Upper lobe of left lung (tissue), 6 donors: ENCODE results near the gene ZNF124. TPM values are rescaled to one million over a fixed set of nuclear protein-coding genes. Genes with fewer than 3 reads are reported as not detected.
A peak's percentile ranks its signal among the peaks of the same experiment; 100 is the strongest.

Experiments used
- ATAC-seq, 2 donors: fragments of 200-7000 bp; cut with Tn5 transposase; one replicate each; pipeline ENCODE4 v1.9.1; 2022; ENCODE audit warnings: mild to moderate bottlenecking in 2 of 2, moderate library complexity in 2 of 2; ENCODE audit not compliant: low FRiP score in 2 of 2
- DNase-seq, 2 donors: peaks; one replicate each; pipeline ENCODE4 v3.0.0-alpha.2; 2019 to 2020
- H3K27ac ChIP-seq, 4 donors: fragments of 200-600 bp; sonication (generic); one replicate each; pipeline ENCODE4 v1.5.1; 2016 to 2019
- H3K27me3 ChIP-seq, 4 donors: fragments of 200-600 bp; sonication (generic); one replicate each; pipeline ENCODE4 v1.5.1; 2017 to 2019
- H3K36me3 ChIP-seq, 4 donors: fragments of 200-600 bp; sonication (generic); one replicate each; pipeline ENCODE4 v1.5.1; 2016 to 2019
- H3K4me1 ChIP-seq, 4 donors: fragments of 200-600 bp; sonication (generic); one replicate each; pipeline ENCODE4 v1.5.1; 2018 to 2019
- H3K4me3 ChIP-seq, 4 donors: fragments of 200-600 bp; sonication (generic); one replicate each; pipeline ENCODE4 v1.5.1; 2017 to 2019; ENCODE audit warnings: mild to moderate bottlenecking in 2 of 4, moderate library complexity in 1 of 4
- H3K9me3 ChIP-seq, 4 donors: fragments of 200-600 bp; sonication (generic); one replicate each; pipeline ENCODE4 v1.5.1; 2018 to 2019
- EP300 ChIP-seq, 4 donors: sonication (generic); formaldehyde crosslinking; IDR thresholded peaks; one replicate each; pipeline ENCODE4 v1.5.1; 2017; ENCODE audit warnings: antibody characterized with exemption in 4 of 4, control low read depth in 2 of 4
- POLR2A ChIP-seq, 4 donors: fragments of 450-650 bp; IDR thresholded peaks; one replicate each; pipeline ENCODE4 v1.5.1; 2016 to 2017; ENCODE audit warnings: antibody characterized with exemption in 4 of 4, mild to moderate bottlenecking in 2 of 4
- POLR2AphosphoS5 ChIP-seq, 2 donors: sonication (generic); formaldehyde crosslinking; IDR thresholded peaks; one replicate each; pipeline ENCODE4 v1.5.1; 2017; ENCODE audit warnings: antibody characterized with exemption in 2 of 2
- WGBS, 2 donors: methylation state at CpG; one replicate each; pipeline ENCODE4 v1.1.5; 2017 to 2018; 5-methylcytosine and 5-hydroxymethylcytosine counted together
- small RNA-seq, 4 donors: library from RNA; depleted of rRNA; stranded (forward); fragments of <200 nt; gene quantifications; one replicate each; pipeline ENCODE3, GENCODE V24; 2016
- total RNA-seq, 6 donors: library from RNA; depleted of rRNA in 4 of 6; stranded (reverse); fragments of >200 nt in 4 of 6; gene quantifications; one replicate each; pipeline versions ENCODE4 v1.1.0 to v1.2.1, GENCODE V29; 2016 to 2021
- TF ChIP-seq, protein P1 (sequence below), 6 experiments: fragments of 450-650 bp in 4 of 6; fragments of 200-600 bp in 2 of 6; sonication (generic) in 2 of 6; IDR thresholded peaks; one replicate each; pipeline ENCODE4 v1.5.1; 2016 to 2019; ENCODE audit warnings: antibody characterized with exemption in 6 of 6
- donor health status: DM: no; HTN: no; CAD: no; lungs with moderate emphysema.
- donor health status: DM: no; HTN: yes; CAD: no; lungs with severe emphysema.

The ZNF124 gene
- total RNA-seq, 6 donors from 2014 or later, result 8.7 to 34.6 (median 27.6) TPM

DNA sequence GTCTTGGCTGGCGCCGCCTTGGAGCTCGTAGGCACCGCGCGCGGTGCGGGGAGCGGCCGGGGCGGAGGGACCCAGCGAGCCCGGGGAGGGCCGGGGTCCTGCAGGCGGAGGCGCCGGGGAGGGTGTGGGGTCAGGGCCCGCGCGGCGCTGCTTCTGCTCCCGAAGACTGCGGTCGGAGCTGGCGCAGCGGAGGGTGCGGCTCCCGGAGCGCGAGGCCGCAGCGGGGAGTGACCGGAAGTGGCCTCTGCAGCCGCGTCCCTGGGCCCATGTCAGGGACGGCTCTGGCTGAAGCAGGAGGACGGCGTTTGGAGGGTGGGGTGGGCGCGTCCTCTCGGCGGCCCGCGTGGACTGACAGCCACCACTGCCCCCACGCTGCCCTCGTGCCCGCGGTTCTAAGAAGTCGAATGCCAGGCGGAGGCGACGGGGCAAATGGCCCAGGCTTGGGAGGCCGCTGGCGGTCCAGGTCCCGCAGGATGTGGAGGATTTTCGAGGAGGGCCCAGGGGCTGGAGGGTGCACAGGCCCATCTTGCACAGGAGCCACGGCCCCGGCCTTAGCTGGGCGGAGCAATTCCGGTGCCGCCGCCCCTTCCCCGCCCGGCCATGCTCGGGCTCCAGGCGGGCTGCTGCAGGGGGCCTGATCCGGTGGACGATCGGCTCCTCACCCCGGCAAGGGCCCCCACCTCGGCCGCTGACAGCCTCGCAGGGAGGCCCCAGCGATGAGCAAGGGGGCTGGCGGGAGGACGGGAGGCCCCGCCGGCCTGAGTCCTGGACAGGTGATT, 59.9 kb downstream of the ZNF124 start:
- H3K27me3 ChIP-seq, result no peaks in the 10 kb centered on the region
- peak overlapping the region; percentile 70 to 86 (median 82) for H3K27ac ChIP-seq
- DNase-seq, result peak; percentile 81 to 93
- TF ChIP-seq, protein P1, sequence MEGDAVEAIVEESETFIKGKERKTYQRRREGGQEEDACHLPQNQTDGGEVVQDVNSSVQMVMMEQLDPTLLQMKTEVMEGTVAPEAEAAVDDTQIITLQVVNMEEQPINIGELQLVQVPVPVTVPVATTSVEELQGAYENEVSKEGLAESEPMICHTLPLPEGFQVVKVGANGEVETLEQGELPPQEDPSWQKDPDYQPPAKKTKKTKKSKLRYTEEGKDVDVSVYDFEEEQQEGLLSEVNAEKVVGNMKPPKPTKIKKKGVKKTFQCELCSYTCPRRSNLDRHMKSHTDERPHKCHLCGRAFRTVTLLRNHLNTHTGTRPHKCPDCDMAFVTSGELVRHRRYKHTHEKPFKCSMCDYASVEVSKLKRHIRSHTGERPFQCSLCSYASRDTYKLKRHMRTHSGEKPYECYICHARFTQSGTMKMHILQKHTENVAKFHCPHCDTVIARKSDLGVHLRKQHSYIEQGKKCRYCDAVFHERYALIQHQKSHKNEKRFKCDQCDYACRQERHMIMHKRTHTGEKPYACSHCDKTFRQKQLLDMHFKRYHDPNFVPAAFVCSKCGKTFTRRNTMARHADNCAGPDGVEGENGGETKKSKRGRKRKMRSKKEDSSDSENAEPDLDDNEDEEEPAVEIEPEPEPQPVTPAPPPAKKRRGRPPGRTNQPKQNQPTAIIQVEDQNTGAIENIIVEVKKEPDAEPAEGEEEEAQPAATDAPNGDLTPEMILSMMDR (IDR thresholded peaks at IDR 0.05), result no peak
- TF ChIP-seq EP300 (IDR thresholded peaks at IDR 0.05) (no peak), POLR2AphosphoS5 (IDR thresholded peaks at IDR 0.05) (peak; percentile 21 to 72), POLR2A (IDR thresholded peaks at IDR 0.05) (peak in 2 of 4 donors; percentile 52 to 76)
- no peaks in the 10 kb centered on the region for H3K36me3 ChIP-seq
- H3K4me3 ChIP-seq, result peak overlapping the region; percentile 33 to 91 (median 78)
- no peaks in the 10 kb centered on the region for H3K9me3 ChIP-seq
- peaks cover 8 to 27% (median 16%) of the 10 kb centered on the region in 4 donors for H3K4me1 ChIP-seq
- ATAC-seq, result peak; percentile 90 to 96
- 5 to 40% methylated on average over 4 to 43 of the region's 78 CpGs for WGBS, 2 donors

DNA sequence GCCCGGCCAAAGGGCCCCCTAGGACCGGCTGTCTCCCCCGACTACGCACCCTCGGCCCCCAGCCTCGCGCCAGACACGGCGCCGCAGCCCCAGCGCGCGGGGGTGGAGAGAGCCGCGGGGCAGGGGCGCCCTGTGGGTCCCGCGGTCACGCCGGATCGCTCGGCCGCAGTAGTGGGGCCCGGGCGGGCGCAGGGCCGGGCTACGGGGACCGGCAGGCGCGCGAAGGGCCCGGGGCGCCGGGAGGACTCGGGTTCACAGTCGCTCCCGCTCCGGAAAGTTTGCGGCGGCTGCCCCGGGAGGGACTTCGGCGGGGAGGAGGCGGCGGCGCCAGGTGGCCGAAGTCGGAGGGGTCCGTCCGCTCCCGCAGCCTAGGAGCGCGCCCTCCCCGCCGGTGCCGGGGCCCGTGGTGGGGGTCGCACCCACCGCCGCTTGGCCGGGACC, 60.5 kb downstream of the ZNF124 start:
- peak in 1 of 2 donors; percentile 90 for DNase-seq
- peaks cover 8 to 27% (median 16%) of the 10 kb centered on the region in 4 donors for H3K4me1 ChIP-seq

DNA sequence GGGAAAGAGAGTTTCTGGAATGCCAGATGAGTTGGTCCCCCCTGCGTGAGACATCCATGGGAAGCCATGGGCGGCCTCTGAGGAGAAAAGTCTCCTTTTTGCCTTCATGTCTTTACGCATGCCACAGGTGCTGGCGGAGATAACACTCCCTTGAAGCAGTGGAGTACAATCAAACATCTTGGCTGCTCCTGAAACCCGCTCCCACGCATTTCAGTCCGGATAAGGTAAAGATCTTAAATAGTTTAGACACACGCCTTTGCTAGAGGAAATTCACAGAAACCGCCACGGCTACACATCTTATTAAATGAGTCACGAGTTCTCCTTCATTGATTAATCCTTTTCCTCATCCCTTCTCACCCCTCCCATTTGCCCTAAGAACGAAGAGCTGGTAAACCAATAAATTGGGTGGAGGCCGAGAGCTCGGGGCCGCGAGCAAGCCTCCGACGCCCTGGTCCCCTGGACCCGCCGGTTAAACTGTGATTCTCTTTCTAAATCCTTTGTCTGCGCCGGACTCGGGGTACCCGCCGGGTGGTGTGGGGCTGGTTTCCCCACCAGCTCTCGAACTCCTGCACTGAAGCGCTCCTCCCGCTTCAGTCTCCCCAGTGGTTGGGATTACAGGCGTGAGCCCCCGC, 61.1 kb downstream of the ZNF124 start:
- TF ChIP-seq POLR2AphosphoS5 (IDR thresholded peaks at IDR 0.05) (no peak), POLR2A (IDR thresholded peaks at IDR 0.05) (no peak), EP300 (IDR thresholded peaks at IDR 0.05) (no peak)
- no peaks in the 10 kb centered on the region for H3K27me3 ChIP-seq
- peak overlapping the region; percentile 33 to 91 (median 78) for H3K4me3 ChIP-seq
- DNase-seq, result no peak
- 20 to 22% methylated on average over 28 of the region's 30 CpGs for whole genome bisulfite sequencing, 2 donors
- no peak for ATAC-seq
- peak overlapping the region; percentile 70 to 86 (median 82) for H3K27ac ChIP-seq
- H3K9me3 ChIP-seq, result no peaks in the 10 kb centered on the region
- H3K4me1 ChIP-seq, result peaks cover 8 to 27% (median 16%) of the 10 kb centered on the region in 4 donors
- no peaks in the 10 kb centered on the region for H3K36me3 ChIP-seq

More for the DNA sequence above, 60.5 kb downstream of the ZNF124 start:
- no peaks in the 10 kb centered on the region for H3K27me3 ChIP-seq
- H3K27ac ChIP-seq, result peak overlapping the region; percentile 70 to 86 (median 82)
- H3K36me3 ChIP-seq, result no peaks in the 10 kb centered on the region
- ATAC-seq, result peak in 1 of 2 donors; percentile 64
- TF ChIP-seq EP300 (IDR thresholded peaks at IDR 0.05) (no peak), POLR2A (IDR thresholded peaks at IDR 0.05) (no peak), POLR2AphosphoS5 (IDR thresholded peaks at IDR 0.05) (no peak)
- TF ChIP-seq, protein P1 (IDR thresholded peaks at IDR 0.05), result no peak
- 0% methylated on average over 1 of the region's 62 CpGs; no CpG with 5 or more reads in 1 of the 2 donors for WGBS, 2 donors
- peak overlapping the region; percentile 33 to 91 (median 78) for H3K4me3 ChIP-seq
- no peaks in the 10 kb centered on the region for H3K9me3 ChIP-seq

DNA sequence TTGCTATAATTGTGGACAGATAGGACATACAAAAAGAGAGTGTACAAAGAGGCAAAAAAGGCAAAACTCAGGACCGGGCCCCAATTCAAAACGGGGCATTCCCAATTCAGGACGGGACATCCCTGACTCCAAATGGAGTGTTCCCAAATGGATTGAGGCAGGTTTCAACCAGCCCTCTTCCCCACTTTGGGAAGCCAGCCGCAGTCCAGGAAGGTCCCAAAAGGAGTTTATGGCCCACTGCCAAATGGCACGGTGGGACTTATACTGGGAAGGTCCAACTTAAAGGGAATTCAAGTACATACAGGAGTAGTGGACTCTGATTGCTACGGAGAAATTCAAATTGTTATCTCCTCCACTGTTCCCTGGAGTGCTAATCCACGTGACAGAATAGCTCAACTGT, 64.1 kb downstream of the ZNF124 start:
- ATAC-seq (no peak), DNase-seq (no peak)
- Histone ChIP-seq H3K4me3 (no peak overlapping the region), H3K27me3 (no peaks in the 10 kb centered on the region), H3K36me3 (no peaks in the 10 kb centered on the region), H3K4me1 (peaks cover 14 to 38% (median 23%) of the 10 kb centered on the region in 4 donors), H3K27ac (no peak overlapping the region), H3K9me3 (no peaks in the 10 kb centered on the region)
- no peak for TF ChIP-seq POLR2A (IDR thresholded peaks at IDR 0.05)
- 90 to 91% methylated on average over 7 of the region's 7 CpGs for WGBS, 2 donors

DNA sequence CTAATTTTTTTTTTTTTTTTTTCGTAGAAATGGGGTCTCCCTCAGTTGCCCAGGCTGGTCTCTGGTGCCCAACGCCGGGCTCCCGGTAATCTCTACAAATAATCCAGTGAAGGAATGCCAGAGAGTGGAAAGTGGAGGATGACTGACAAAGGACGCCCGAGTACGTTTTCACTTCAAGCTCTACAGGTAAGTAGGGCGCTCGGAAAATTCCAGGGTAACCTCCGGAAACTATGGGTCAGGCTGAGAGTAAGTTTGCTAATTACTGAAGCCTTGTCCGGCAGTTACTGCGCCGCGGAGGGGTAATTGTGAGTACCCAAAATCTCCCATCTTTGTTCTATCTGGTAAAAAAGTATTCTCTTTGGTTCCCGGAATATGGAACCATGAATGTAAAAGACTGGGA, 65.9 kb downstream of the ZNF124 start:
- Histone ChIP-seq H3K4me1 (peaks cover 7 to 25% (median 13%) of the 10 kb centered on the region in 4 donors), H3K27me3 (no peaks in the 10 kb centered on the region), H3K27ac (no peak overlapping the region), H3K9me3 (peaks cover 4 to 16% (median 14%) of the 10 kb centered on the region in 4 donors), H3K4me3 (no peak overlapping the region), H3K36me3 (peaks cover 5 to 13% (median 8%) of the 10 kb centered on the region in 4 donors)
- DNase-seq (no peak), ATAC-seq (no peak)
- TF ChIP-seq, protein P1 (IDR thresholded peaks at IDR 0.05), result no peak
- TF ChIP-seq POLR2AphosphoS5 (IDR thresholded peaks at IDR 0.05) (no peak), EP300 (IDR thresholded peaks at IDR 0.05) (no peak), POLR2A (IDR thresholded peaks at IDR 0.05) (no peak)
- WGBS, 2 donors, result 91 to 92% methylated on average over 15 of the region's 15 CpGs

Small RNAs within 50 kb of the gene (small RNA-seq; reads per million reads assigned to genes)
- 0 reads per million in 4 donors for gene AL390728.3
- 0 to 0.07 (median 0) reads per million in 4 donors for gene RNA5SP82

Other genes starting within 250 kb of the ZNF124 start
- 10 to 100 TPM; 22.2 to 40.9 (median 29.7) TPM for gene AHCTF1, start 240.1 kb downstream of the ZNF124 start, total RNA-seq
- gene ZNF695, start 164.0 kb downstream of the ZNF124 start, total RNA-seq, result under 1 TPM in 3 of 6 donors, not detected in 3; 0.10 to 0.46 (median 0.26) TPM
- 1 to 10 TPM in 5 of 6 donors, under 1 TPM in 1; 0.67 to 4.7 (median 2.3) TPM for gene ZNF670, start 93.2 kb downstream of the ZNF124 start, total RNA-seq
- gene ZNF669, start 67.7 kb downstream of the ZNF124 start, total RNA-seq, result 10 to 100 TPM in 1 of 6 donors, 1 to 10 TPM in 5; 2.3 to 11.5 (median 6.9) TPM
- gene VN1R5, start 84.1 kb upstream of the ZNF124 start, total RNA-seq, result not detected
- 10 to 100 TPM; 20.8 to 59.7 (median 27.2) TPM for gene ZNF496, start 159.8 kb upstream of the ZNF124 start, total RNA-seq
- gene NLRP3, start 244.2 kb upstream of the ZNF124 start, total RNA-seq, result 10 to 100 TPM in 1 of 6 donors, 1 to 10 TPM in 5; 2.6 to 13.6 (median 6.0) TPM